Measurements from ENCODE around the gene USF2.
"Not testable (repeated sequence)": the region's sequence is repeated elsewhere in the genome, so short reads cannot be mapped to it uniquely, and the experiment has no call there.

- not testable (repeated sequence) for TF ChIP-seq TBL1XR1 (IDR thresholded peaks at IDR 0.05; ENCODE audit: low read depth, low read length); CBX3 (IDR thresholded peaks at IDR 0.05; ENCODE audit: borderline replicate concordance, low read depth); HDAC6 (IDR thresholded peaks at IDR 0.05; ENCODE audit: unreplicated experiment); MYB (IDR thresholded peaks at IDR 0.05; ENCODE audit: borderline replicate concordance, low read depth, low read length); POLR2A (IDR thresholded peaks at IDR 0.05; ENCODE audit: low read depth, low read length); NRF1 (conservative IDR thresholded peaks at IDR 0.05; ENCODE audit: low read depth, low read length)
- TF ChIP-seq, protein P1, sequence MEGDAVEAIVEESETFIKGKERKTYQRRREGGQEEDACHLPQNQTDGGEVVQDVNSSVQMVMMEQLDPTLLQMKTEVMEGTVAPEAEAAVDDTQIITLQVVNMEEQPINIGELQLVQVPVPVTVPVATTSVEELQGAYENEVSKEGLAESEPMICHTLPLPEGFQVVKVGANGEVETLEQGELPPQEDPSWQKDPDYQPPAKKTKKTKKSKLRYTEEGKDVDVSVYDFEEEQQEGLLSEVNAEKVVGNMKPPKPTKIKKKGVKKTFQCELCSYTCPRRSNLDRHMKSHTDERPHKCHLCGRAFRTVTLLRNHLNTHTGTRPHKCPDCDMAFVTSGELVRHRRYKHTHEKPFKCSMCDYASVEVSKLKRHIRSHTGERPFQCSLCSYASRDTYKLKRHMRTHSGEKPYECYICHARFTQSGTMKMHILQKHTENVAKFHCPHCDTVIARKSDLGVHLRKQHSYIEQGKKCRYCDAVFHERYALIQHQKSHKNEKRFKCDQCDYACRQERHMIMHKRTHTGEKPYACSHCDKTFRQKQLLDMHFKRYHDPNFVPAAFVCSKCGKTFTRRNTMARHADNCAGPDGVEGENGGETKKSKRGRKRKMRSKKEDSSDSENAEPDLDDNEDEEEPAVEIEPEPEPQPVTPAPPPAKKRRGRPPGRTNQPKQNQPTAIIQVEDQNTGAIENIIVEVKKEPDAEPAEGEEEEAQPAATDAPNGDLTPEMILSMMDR (IDR thresholded peaks at IDR 0.05 in 2 of 3, conservative IDR thresholded peaks at IDR 0.05 in 1 of 3; ENCODE audit: control insufficient read depth in 2 of 3, extremely low read depth in 1 of 3, insufficient read depth in 1 of 3, low read depth in 3 of 3, low read length in 3 of 3): not testable (repeated sequence)
Measured at GRCh38 chr19:35286101-35286500, 17.3 kb downstream of the USF2 start.
